Esophagus squamous epithelium (tissue), 5 donors: ENCODE results near the gene TMC4. TPM values are rescaled to one million over a fixed set of nuclear protein-coding genes. Genes with fewer than 3 reads are reported as not detected.

Experiments
- DNase-seq: peaks from one replicate; lab custom pipeline; 2025; lab: John Stamatoyannopoulos, UW
- H3K27ac ChIP-seq, 4 donors: fragments of 200-600 bp; sonication (generic); one replicate each; pipeline ENCODE4 v1.5.1; 2016 to 2019; ENCODE audit warnings: mild to moderate bottlenecking in 1 of 4
- H3K27me3 ChIP-seq, 4 donors: fragments of 200-600 bp; sonication (generic); 1 replicate in 3 of 4; 2 replicates in 1 of 4; pipeline versions ENCODE4 v1.5.1 to v1.6.0; 2017 to 2021; ENCODE audit warnings: antibody characterized with exemption in 1 of 4
- H3K36me3 ChIP-seq, 3 donors: fragments of 200-600 bp; sonication (generic); one replicate each; pipeline ENCODE4 v1.5.1; 2016 to 2019
- H3K4me1 ChIP-seq, 3 donors: fragments of 200-600 bp; sonication (generic); one replicate each; pipeline ENCODE4 v1.5.1; 2017 to 2019
- H3K4me3 ChIP-seq, 4 donors: fragments of 200-600 bp; sonication (generic); 1 replicate in 3 of 4; 2 replicates in 1 of 4; pipeline ENCODE4 v1.5.1; 2016 to 2019; ENCODE audit warnings: mild to moderate bottlenecking in 2 of 4, moderate library complexity in 1 of 4
- H3K9me3 ChIP-seq, 3 donors: fragments of 200-600 bp; sonication (generic); one replicate each; pipeline ENCODE4 v1.5.1; 2016 to 2019
- CTCF ChIP-seq, 6 experiments: fragments of 450-650 bp in 4 of 6; fragments of 200-600 bp in 2 of 6; sonication (generic) in 2 of 6; IDR thresholded peaks; one replicate each; pipeline ENCODE4 v1.5.1; 2016 to 2019; ENCODE audit warnings: antibody characterized with exemption in 6 of 6, mild to moderate bottlenecking in 4 of 6, moderate library complexity in 4 of 6
- POLR2A ChIP-seq, 4 donors: fragments of 450-650 bp; IDR thresholded peaks; one replicate each; pipeline ENCODE4 v1.6.1; 2017; ENCODE audit warnings: antibody characterized with exemption in 4 of 4, mild to moderate bottlenecking in 4 of 4, moderate library complexity in 3 of 4
- WGBS, 2 donors: methylation state at CpG; one replicate each; pipeline ENCODE4 v1.1.5; 2018; 5-methylcytosine and 5-hydroxymethylcytosine counted together
- intact Hi-C: fragments of 100-400 bp; cut with DNase I; formaldehyde crosslinking; loops from one replicate; pipeline ENCODE4 v1.15.0; 2022
- total RNA-seq, 4 donors: library from RNA; depleted of rRNA; stranded (reverse); fragments of >200 nt; gene quantifications; one replicate each; pipeline ENCODE4 v1.1.0, GENCODE V29; 2016
- donor health status: DM: yes; HTN: yes; CAD: no.

Gene TMC4
- total RNA-seq, 4 donors from 2014 or later = 4.0 to 45.6 (median 17.5) TPM

- H3K27me3 ChIP-seq = no peaks in the 10 kb centered on the region
- no peaks in the 10 kb centered on the region for H3K9me3 ChIP-seq
- peak overlapping the region; percentile 88 to 100 (median 96) for H3K4me3 ChIP-seq
- 21 to 37% methylated on average over 12 to 16 of the region's 31 CpGs for WGBS, 2 donors
- DNase-seq = no peak
- TF ChIP-seq CTCF (IDR thresholded peaks at IDR 0.05) (no peak), POLR2A (IDR thresholded peaks at IDR 0.05) (no peak)
- peak overlapping the region; percentile 94 to 96 (median 95) for H3K27ac ChIP-seq
- H3K4me1 ChIP-seq = peaks cover 30 to 67% (median 36%) of the 10 kb centered on the region in 3 donors
- H3K36me3 ChIP-seq = peaks cover 7 to 43% (median 10%) of the 10 kb centered on the region in 3 donors
- intact Hi-C loops = no loop called here
Measured at GRCh38 chr19:54138489-54139256, 34.3 kb downstream of the TMC4 start.

GRCh38 chr19:54137699-54138488 lies 35.1 kb downstream of the TMC4 start, which contains the start of gene CNOT3:
Gene CNOT3 (plus strand): TSS chr19:54137762. CDS start chr19:54142979, 5,217 bp downstream.
- DNase-seq = no peak
- H3K27ac ChIP-seq = peak within 1 kb of the TSS; percentile 94 to 96 (median 95)
- 0% methylated on average over 2 to 5 of the region's 103 CpGs for WGBS, 2 donors
- TF ChIP-seq CTCF (IDR thresholded peaks at IDR 0.05) (peak in 1 of 6 experiments; percentile 25), POLR2A (IDR thresholded peaks at IDR 0.05) (peak in 3 of 4 donors; percentile 83 to 89 (median 88))
- H3K4me3 ChIP-seq = peak within 1 kb of the TSS; percentile 88 to 100 (median 96)
- intact Hi-C loops = no loop called here
- peaks cover 0 to 39% (median 2%) of the 10 kb centered on the region in 3 donors for H3K36me3 ChIP-seq
- H3K9me3 ChIP-seq = no peaks in the 10 kb centered on the region
- H3K27me3 ChIP-seq = no peaks in the 10 kb centered on the region
- peaks cover 30 to 67% (median 36%) of the 10 kb centered on the region in 3 donors for H3K4me1 ChIP-seq

GRCh38 chr19:54136864-54137698 lies 35.9 kb downstream of the TMC4 start:
- intact Hi-C loops = no loop called here
- Histone ChIP-seq H3K4me1 (peaks cover 30 to 67% (median 36%) of the 10 kb centered on the region in 3 donors), H3K4me3 (peak overlapping the region; percentile 88 to 100 (median 96)), H3K27me3 (no peaks in the 10 kb centered on the region), H3K9me3 (no peaks in the 10 kb centered on the region), H3K27ac (peak overlapping the region; percentile 94 to 96 (median 95)), H3K36me3 (peaks cover 0 to 38% (median 0%) of the 10 kb centered on the region in 3 donors)
- TF ChIP-seq POLR2A (IDR thresholded peaks at IDR 0.05) (peak in 3 of 4 donors; percentile 10 to 77 (median 40)), CTCF (IDR thresholded peaks at IDR 0.05) (no peak)
- 0 to 1% methylated on average over 17 to 22 of the region's 46 CpGs for WGBS, 2 donors
- DNase-seq = peak; percentile 100

- intact Hi-C loops = no loop called here
- H3K36me3 ChIP-seq = peaks cover 0 to 38% (median 0%) of the 10 kb centered on the region in 3 donors
- H3K27ac ChIP-seq = peak overlapping the region; percentile 63 to 82 (median 75)
- no peaks in the 10 kb centered on the region for H3K9me3 ChIP-seq
- TF ChIP-seq POLR2A (IDR thresholded peaks at IDR 0.05) (no peak), CTCF (IDR thresholded peaks at IDR 0.05) (no peak)
- WGBS, 2 donors = 4 to 7% methylated on average over 23 to 24 of the region's 30 CpGs
- H3K27me3 ChIP-seq = no peaks in the 10 kb centered on the region
- H3K4me1 ChIP-seq = peaks cover 30 to 60% (median 35%) of the 10 kb centered on the region in 3 donors
- H3K4me3 ChIP-seq = peak overlapping the region; percentile 35 to 68 (median 47)
- DNase-seq = no peak
Measured at GRCh38 chr19:54136086-54136863, 36.7 kb downstream of the TMC4 start.
